Tibial nerve (tissue), 4 donors: ENCODE results near the gene CDC6. TPM values are rescaled to one million over a fixed set of nuclear protein-coding genes. Genes with fewer than 3 reads are reported as not detected.

Experiments
- DNase-seq, 2 donors: peaks; one replicate each; pipeline ENCODE4 v3.0.0-alpha.2; 2019; ENCODE audit warnings: low spot score in 2 of 2
- H3K27ac ChIP-seq, 4 donors: fragments of 200-600 bp; sonication (generic) in 3 of 4; one replicate each; pipeline ENCODE4 v1.5.1; 2017 to 2019; ENCODE audit warnings: mild to moderate bottlenecking in 1 of 4
- H3K27me3 ChIP-seq, 2 donors: fragments of 200-600 bp; sonication (generic) in 1 of 2; one replicate each; pipeline versions ENCODE4 v1.5.1 to v1.6.0; 2017 to 2019
- H3K36me3 ChIP-seq, 3 donors: fragments of 200-600 bp; sonication (generic); one replicate each; pipeline ENCODE4 v1.5.1; 2018 to 2019
- H3K4me1 ChIP-seq, 4 donors: fragments of 200-600 bp; sonication (generic) in 3 of 4; one replicate each; pipeline ENCODE4 v1.5.1; 2017 to 2019
- H3K4me3 ChIP-seq, 4 donors: fragments of 200-600 bp; sonication (generic) in 3 of 4; one replicate each; pipeline ENCODE4 v1.5.1; 2017 to 2019; ENCODE audit warnings: mild to moderate bottlenecking in 1 of 4, moderate library complexity in 1 of 4
- H3K9me3 ChIP-seq, 4 donors: fragments of 200-600 bp; sonication (generic) in 3 of 4; one replicate each; pipeline ENCODE4 v1.5.1; 2017 to 2019
- EP300 ChIP-seq, 2 donors: sonication (generic); formaldehyde crosslinking; IDR thresholded peaks; one replicate each; pipeline ENCODE4 v1.6.1; 2017; ENCODE audit warnings: antibody characterized with exemption in 2 of 2, mild to moderate bottlenecking in 1 of 2
- POLR2A ChIP-seq, 2 donors: fragments of 450-650 bp; IDR thresholded peaks; one replicate each; pipeline ENCODE4 v1.6.1; 2017; ENCODE audit warnings: antibody characterized with exemption in 2 of 2, mild to moderate bottlenecking in 2 of 2, moderate library complexity in 2 of 2
- WGBS, 2 donors: methylation state at CpG; one replicate each; pipeline ENCODE4 v1.1.5; 2018; 5-methylcytosine and 5-hydroxymethylcytosine counted together
- total RNA-seq, 4 donors: library from RNA; depleted of rRNA; stranded (reverse); fragments of >200 nt; gene quantifications; one replicate each; pipeline ENCODE4 v1.1.0, GENCODE V29; 2016
- TF ChIP-seq, protein P1 (sequence below), 5 experiments: fragments of 200-600 bp in 3 of 5; fragments of 450-650 bp in 2 of 5; sonication (generic) in 3 of 5; IDR thresholded peaks; one replicate each; pipeline ENCODE4 v1.5.1; 2016 to 2019; ENCODE audit warnings: antibody characterized with exemption in 5 of 5, mild to moderate bottlenecking in 3 of 5, moderate library complexity in 2 of 5

The CDC6 gene
- total RNA-seq, 4 donors from 2014 or later: 0.20 to 1.8 (median 0.43) TPM

DNA sequence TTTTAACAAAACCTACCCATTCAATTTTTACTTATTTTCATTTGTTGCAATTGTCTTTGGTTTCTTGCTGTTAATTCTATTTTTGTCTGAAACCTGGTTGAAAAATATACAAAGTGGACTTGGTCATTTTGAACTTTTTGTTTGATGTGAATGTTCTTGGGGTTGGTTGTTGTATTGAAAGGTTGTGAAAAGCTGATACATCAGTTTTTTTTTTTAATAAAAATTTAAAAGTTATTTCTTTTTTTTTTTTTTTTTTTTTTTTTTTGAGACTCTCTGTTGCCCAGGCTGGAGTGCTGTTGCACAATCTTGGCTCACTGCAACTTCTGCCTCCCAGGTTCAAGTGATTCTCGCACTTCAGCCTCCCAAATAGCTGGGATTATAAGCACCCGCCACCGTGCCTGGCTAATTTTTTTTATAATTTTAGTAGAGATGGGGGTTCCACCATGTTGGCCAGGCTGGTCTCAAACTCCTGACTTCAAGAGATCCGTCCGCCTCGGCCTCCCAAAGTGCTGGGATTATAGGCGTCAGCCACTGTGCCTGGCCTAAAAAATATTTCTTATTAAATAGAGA, 39.7 kb upstream of the CDC6 start:
- TF ChIP-seq POLR2A (IDR thresholded peaks at IDR 0.05): no peak
- TF ChIP-seq EP300 (IDR thresholded peaks at IDR 0.05): no peak
- TF ChIP-seq, protein P1, sequence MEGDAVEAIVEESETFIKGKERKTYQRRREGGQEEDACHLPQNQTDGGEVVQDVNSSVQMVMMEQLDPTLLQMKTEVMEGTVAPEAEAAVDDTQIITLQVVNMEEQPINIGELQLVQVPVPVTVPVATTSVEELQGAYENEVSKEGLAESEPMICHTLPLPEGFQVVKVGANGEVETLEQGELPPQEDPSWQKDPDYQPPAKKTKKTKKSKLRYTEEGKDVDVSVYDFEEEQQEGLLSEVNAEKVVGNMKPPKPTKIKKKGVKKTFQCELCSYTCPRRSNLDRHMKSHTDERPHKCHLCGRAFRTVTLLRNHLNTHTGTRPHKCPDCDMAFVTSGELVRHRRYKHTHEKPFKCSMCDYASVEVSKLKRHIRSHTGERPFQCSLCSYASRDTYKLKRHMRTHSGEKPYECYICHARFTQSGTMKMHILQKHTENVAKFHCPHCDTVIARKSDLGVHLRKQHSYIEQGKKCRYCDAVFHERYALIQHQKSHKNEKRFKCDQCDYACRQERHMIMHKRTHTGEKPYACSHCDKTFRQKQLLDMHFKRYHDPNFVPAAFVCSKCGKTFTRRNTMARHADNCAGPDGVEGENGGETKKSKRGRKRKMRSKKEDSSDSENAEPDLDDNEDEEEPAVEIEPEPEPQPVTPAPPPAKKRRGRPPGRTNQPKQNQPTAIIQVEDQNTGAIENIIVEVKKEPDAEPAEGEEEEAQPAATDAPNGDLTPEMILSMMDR (IDR thresholded peaks at IDR 0.05): no peak

DNA sequence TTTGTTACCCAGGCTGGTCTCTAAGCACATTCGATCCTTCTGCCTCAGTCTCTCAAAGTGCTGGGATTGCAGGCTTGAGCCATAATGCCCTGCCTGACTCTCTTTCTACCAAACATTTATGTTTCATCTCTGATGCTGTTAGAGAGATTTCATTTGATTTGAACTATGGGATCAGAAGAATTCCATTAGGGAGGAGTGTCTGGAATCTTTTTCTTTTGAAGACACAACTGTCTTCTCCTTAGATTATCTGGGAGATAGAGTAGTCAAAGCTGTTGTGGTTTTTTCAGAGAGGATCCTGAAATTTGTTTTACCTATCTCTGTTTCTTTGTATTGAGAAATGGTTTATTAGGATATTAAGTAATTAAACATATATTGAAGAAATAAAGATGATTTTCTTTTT, 39.2 kb upstream of the CDC6 start:
- Histone ChIP-seq H3K4me3 (no peak overlapping the region), H3K9me3 (no peaks in the 10 kb centered on the region), H3K36me3 (no peaks in the 10 kb centered on the region), H3K27ac (no peak overlapping the region), H3K4me1 (peaks cover 0 to 44% (median 15%) of the 10 kb centered on the region in 4 donors), H3K27me3 (no peaks in the 10 kb centered on the region)
- TF ChIP-seq POLR2A (IDR thresholded peaks at IDR 0.05): no peak
- TF ChIP-seq, protein P1 (IDR thresholded peaks at IDR 0.05): no peak
- TF ChIP-seq EP300 (IDR thresholded peaks at IDR 0.05): no peak
- DNase-seq: no peak
- 91 to 94% methylated on average over 1 of the region's 1 CpG for WGBS, 2 donors

More for the DNA sequence above, 39.7 kb upstream of the CDC6 start:
- Histone ChIP-seq H3K9me3 (no peaks in the 10 kb centered on the region), H3K36me3 (no peaks in the 10 kb centered on the region), H3K27me3 (no peaks in the 10 kb centered on the region), H3K27ac (no peak overlapping the region), H3K4me1 (peaks cover 0 to 44% (median 17%) of the 10 kb centered on the region in 4 donors), H3K4me3 (no peak overlapping the region)
- WGBS, 2 donors: 81 to 84% methylated on average over 7 of the region's 7 CpGs
- DNase-seq: peak in 1 of 2 donors; percentile 16

DNA sequence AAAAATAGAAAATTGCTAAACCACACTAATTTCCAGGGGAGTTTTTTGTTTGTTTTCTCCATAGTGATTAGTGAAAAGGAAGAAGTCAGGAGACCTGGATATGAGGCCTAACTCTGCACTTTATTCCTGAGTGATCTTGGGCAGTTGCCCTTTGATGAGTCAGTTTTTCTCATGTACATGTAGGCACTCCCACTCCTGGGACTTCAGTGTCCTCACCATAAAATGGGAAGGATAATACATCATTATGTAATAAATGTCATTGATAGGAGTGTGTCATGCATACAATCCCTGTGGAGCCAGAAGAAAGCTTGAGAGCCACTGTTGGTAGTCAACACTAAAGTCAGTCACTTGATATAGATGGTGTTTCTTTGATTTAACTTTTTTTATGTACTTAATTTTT, 36.1 kb upstream of the CDC6 start:
- peaks cover 0 to 5% (median 0%) of the 10 kb centered on the region in 3 donors for H3K36me3 ChIP-seq
- peak in 1 of 2 donors; percentile 44 for DNase-seq
- TF ChIP-seq, protein P1 (IDR thresholded peaks at IDR 0.05): no peak
- TF ChIP-seq POLR2A (IDR thresholded peaks at IDR 0.05) (no peak), EP300 (IDR thresholded peaks at IDR 0.05) (peak in 1 of 2 donors; percentile 11)
- no peaks in the 10 kb centered on the region for H3K9me3 ChIP-seq
- peaks cover 0 to 35% (median 10%) of the 10 kb centered on the region in 4 donors for H3K4me1 ChIP-seq
- peak overlapping the region in 1 of 4 donors; percentile 24 for H3K27ac ChIP-seq
- no peaks in the 10 kb centered on the region for H3K27me3 ChIP-seq
- no peak overlapping the region for H3K4me3 ChIP-seq

DNA sequence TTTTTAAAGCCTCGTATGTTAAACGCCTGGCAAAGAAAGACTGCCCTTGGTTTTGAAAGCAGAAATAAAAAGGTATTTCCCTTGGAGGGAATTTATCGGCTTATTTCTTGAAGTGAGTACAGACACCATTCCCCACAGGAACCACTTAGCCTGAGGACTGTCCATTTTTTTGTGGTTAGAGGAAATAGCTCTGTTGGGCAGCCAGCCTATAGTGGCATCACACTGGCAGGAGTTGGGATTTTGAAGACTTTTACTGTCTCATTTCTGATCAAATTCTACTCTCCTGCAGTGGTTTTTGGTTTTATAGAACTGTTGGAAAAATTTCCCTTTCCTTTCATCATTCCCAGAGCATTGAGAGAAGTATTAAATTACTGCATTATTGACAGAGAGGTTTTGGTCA, 34.1 kb upstream of the CDC6 start:
- DNase-seq: no peak
- no peak overlapping the region for H3K27ac ChIP-seq
- 84 to 91% methylated on average over 3 of the region's 3 CpGs for WGBS, 2 donors

DNA sequence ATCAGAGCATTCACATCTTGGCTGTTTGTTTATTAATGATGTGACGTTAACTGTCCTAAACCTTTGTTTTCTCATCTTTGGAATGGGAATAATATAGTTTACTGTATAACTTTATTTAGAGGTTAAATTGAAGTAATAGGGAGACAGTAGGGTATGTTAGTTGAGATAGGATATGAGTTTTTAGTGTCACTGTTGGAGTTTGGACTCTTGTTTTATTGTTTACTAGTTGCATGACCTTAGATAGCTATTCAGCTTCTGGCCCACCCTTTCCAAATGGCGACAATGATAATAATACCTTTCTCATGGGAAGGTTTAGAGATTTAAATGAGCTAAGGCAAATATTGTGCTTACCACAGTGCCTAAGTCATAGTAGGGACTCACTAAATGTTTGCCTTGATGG, 28.2 kb upstream of the CDC6 start:
- no peak for DNase-seq
- no peaks in the 10 kb centered on the region for H3K9me3 ChIP-seq
- no peak overlapping the region for H3K27ac ChIP-seq
- WGBS, 2 donors: 83 to 88% methylated on average over 2 of the region's 2 CpGs
- no peak overlapping the region for H3K4me3 ChIP-seq
- H3K27me3 ChIP-seq: no peaks in the 10 kb centered on the region
- H3K4me1 ChIP-seq: peaks cover 0 to 5% (median 0%) of the 10 kb centered on the region in 4 donors
- H3K36me3 ChIP-seq: peaks cover 0 to 79% (median 6%) of the 10 kb centered on the region in 3 donors
- TF ChIP-seq, protein P1 (IDR thresholded peaks at IDR 0.05): no peak
- no peak for TF ChIP-seq EP300 (IDR thresholded peaks at IDR 0.05)
- TF ChIP-seq POLR2A (IDR thresholded peaks at IDR 0.05): no peak

More for the DNA sequence above, 34.1 kb upstream of the CDC6 start:
- peaks cover 0 to 32% (median 8%) of the 10 kb centered on the region in 4 donors for H3K4me1 ChIP-seq
- H3K36me3 ChIP-seq: peaks cover 0 to 25% (median 2%) of the 10 kb centered on the region in 3 donors
- H3K27me3 ChIP-seq: no peaks in the 10 kb centered on the region
- no peaks in the 10 kb centered on the region for H3K9me3 ChIP-seq
- TF ChIP-seq POLR2A (IDR thresholded peaks at IDR 0.05): no peak
- no peak for TF ChIP-seq EP300 (IDR thresholded peaks at IDR 0.05)
- TF ChIP-seq, protein P1 (IDR thresholded peaks at IDR 0.05): no peak
- H3K4me3 ChIP-seq: no peak overlapping the region
